Stimulated activated CD4-positive, alpha-beta T cell treated with anti-CD3 and anti-CD28 coated beads, Interleukin-4, amount 100 ng/mL, for 1 hour (primary cell): ENCODE data around the gene PRTFDC1.

Experiments
- DNase-seq: peaks from one replicate; pipeline ENCODE4 v3.0.0-alpha.2; 2020

Gene PRTFDC1

GRCh38 chr10:24871011-24871935 is 81.1 kb downstream of the PRTFDC1 start:
- no peak for DNase-seq

DNA sequence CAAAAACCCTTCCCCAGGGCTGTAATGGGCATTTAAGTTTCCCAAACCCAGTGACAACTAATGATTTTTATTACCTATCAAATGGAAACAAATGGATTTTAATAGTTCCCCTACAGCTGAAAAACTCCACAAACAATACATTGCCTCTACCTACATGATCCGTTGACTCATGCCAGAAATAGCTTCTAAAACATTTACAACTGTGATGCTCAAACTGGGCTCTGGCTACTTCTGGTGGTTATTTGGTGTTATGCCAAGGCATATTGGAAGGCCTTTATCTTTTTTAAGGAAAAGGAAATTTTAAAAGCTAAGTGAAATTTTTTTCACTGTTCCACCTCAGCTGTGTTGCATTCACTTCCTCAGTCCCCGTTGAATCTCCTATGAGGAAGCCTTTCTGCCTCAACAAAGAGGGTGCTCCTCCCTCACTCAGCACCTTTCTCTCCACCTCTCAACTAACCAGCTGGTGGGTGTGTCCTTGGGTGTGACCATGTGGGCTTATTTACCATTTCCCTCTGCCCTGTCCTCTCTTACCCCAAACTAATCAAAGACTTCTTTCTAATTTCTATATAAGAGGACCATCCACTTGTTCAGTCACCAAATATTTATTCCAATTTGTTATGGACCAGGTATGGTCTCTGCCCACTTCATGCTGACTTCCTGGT is 82.9 kb downstream of the PRTFDC1 start:
- DNase-seq: no peak

- DNase-seq: no peak
These were observed 85.5 kb downstream of the PRTFDC1 start for GRCh38 chr10:24866604-24867583.

DNA sequence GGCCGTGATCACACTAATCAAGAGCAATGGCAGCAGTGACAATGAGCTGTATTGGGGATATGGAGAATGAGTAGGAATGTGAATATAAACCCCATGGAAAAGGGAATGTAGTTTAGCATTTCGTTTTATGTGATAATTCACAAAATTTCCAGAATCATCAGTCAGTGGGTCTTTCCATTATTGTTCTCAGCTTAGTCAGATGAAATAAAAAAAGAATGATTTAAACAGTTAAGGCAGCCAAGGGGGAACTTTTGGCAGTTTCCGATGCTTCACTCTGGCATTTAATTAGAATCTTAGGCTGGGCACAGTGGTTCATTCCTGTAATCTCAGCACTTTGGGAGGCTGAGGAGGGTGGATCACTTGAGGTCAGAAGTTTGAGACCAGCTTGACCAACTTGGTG is 86.6 kb downstream of the PRTFDC1 start:
- no peak for DNase-seq

- DNase-seq: no peak
These were observed 89.8 kb downstream of the PRTFDC1 start for GRCh38 chr10:24862589-24862988.

DNA sequence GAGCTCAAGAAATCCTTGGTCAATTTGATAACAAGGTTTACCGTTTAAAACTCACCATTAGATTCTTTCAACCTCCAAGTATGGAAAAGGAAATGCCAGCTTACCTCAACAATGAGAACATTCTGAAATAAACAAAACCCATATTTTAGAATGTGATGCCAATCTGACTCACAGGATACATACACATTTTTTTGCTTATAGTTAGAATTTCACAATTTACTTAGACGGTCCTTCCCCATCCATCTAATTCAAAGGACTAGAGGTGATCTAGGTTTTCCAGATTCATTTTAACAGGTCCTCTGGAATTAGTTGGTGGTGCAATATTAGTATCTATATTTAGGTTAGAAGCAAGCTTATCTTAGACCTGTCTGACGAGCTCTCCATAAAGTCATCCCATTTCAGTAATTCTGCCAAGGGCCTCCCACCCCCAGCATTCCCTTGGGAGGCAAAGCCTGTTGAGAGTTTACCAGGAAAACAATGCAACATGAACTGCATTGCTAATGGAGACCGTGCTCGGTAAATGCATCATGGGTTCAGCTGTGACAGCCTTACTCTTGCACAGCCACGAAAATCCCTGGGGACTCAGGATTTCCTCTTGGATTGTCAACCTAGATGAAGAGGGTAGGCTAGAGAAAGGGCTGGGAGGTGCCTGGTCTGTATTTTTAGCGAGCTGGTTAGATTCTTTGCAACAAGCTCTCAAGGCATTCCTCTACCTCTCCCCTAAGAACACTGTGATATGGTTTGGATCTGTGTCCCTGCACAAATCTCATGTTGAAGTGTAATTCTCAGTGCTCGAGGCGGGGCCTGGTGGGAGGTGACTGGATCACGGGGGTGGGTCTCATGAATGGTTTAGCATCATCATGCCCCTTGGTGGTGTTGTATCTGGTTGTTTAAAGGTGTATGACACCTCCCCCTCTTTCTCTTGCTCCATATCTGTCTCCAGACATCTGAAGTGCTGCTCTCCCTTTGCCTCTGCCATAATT is 93.8 kb downstream of the PRTFDC1 start:
- DNase-seq: no peak

DNA sequence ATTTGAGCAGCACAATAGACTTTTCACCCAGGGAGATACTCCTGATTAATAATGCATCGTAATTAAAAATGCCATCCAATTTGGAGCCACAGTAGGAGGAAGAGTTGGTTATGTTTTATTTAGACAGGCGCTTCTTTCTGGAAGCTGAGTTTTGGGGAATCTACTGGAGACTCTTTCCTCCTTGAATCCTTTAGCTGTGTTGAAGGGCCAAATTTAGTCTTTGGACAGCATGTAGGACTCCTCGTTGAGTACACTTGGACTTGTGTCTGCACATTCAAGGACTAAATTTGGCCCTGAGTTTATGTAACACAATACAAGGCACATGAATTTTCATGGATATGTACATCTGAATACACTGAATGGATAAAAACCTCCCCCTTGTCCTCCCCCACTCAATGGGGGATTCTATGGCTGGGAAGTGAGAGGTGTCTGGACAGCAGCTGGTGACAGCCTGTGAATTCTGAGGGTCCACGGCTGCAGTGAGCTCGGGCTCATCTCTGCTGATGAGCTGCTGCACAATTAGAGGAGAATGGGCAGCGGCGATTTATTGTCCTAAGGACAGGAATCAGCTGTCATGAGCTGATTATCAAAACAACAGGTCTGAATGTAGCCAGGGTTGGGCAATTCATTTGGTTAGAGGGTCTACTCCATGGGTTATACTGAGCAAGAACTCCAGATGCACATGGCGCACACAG is 95.2 kb downstream of the PRTFDC1 start:
- DNase-seq: no peak

DNA sequence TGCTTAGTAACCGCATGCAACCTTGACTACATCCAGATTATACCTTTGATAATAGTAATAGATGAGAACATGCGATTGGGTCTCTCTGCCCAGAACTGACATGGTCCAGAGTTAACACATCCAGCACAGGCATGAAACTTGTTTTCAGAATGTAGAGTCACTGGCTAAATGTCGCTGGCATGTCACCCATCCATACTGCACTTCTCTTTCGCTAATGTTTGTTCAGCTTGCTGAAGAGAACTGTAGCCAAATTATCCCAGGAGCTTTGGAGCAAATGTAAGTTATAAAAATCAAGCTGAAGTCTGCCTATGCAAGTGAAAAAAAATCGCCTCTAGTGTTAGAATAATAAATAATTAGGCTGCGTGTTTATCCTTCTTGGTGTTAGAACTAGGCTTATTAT is 98.2 kb downstream of the PRTFDC1 start:
- DNase-seq: no peak

DNA sequence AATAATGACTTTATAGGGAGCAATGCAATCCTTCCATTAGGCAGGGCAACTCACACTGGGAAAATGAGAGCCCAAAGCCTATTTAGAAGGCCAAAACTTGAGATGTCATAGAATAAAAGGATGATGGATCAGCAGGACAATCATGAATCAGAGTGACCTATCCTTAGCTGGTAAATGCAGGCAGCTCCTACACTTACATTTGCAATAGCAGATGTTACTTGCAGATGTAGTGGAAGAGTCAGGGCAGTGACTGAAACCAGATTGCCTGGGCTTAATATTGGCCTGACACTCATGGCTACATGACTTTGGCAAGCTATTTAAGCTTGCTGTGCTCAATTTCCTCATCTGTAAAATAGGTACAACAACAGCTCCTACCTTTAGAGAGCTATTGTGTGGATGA is 98.7 kb downstream of the PRTFDC1 start:
- DNase-seq: no peak

- DNase-seq: no peak
These were observed 100.8 kb downstream of the PRTFDC1 start for GRCh38 chr10:24851629-24852028.

- no peak for DNase-seq
These were observed 101.6 kb downstream of the PRTFDC1 start for GRCh38 chr10:24850727-24851296.

GRCh38 chr10:24849501-24850299 is 102.7 kb downstream of the PRTFDC1 start:
- DNase-seq: no peak

DNA sequence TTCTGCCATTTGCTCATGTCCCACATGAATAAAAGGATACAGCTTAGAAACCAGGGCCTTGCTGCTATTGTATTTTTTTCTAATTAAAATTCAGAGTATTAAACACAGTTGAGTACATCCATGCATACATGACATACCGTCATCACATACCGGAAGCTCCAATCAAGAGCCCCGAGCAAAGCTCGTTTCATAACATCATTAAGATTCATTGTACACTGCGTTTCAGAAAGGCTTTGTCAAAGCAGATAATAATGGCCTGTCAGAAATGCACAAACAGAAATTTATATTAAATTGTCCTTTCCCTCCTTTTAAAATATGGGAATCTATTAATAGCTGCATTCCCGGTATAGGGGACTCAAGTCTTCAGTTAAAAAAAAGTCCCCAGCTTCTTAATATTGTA is 103.4 kb downstream of the PRTFDC1 start:
- no peak for DNase-seq

GRCh38 chr10:24848195-24848594 is 104.2 kb downstream of the PRTFDC1 start:
- DNase-seq: no peak

DNA sequence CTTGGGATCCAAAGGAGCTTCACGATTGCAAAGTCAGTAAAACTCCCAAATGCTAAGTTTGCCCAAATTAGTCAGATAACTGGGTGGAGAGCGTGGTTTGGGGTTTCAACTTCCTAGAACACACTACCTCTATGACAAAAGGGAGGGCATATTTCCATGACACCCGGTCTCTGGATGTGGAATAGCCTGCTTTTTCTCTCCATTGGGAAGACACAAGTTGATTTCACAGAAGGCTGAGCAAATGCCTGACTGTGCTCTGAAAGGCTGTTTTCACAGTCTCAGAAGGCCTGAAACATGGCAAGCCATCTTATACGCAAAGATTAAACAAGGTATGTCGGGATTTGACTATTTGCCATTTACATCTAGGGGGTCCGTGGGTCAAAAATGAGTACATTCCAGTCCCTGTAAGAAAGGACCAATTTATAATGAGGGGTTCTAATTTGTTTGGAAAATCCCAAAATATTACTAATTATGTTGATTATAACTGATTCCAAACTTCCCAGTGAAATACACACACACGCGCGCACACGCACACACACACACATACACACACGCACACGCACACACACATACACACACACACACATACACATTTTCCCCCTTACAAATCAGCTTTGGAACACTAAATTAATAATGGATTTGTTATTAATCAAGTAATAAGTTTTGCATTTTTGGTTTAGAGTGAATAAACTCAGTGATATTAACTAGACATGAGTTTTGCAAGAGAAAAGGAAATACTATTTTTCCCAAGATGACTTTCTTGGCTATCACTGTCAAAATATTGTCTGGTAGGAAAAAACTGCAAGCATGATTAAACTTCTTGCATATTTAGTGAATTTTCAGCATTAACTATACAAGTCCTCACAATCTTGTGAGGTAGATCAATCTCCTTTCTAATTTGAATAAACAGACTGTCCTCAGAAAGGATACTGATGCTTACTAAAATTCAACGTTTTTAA is 105.0 kb downstream of the PRTFDC1 start:
- DNase-seq: no peak

DNA sequence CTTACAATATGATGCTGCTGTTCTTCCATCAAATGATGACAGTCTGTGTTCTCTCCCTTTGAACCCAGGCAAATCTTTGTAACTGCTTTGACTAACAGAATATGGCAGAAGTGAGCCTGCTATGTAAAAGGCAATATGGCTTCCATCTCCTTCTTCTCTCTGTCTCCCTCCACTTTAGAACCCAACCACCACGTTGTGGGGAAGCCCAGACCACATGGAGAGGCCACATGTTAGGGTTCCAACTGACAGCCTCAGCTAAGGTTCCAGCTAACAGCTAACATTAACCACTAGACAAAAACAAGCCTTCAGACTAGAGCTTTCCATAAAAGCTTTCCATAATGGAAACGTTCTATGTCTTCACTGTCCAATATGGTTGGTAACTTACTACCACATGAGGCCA is 107.7 kb downstream of the PRTFDC1 start:
- no peak for DNase-seq

GRCh38 chr10:24843256-24843655 is 109.2 kb downstream of the PRTFDC1 start:
- DNase-seq: no peak

DNA sequence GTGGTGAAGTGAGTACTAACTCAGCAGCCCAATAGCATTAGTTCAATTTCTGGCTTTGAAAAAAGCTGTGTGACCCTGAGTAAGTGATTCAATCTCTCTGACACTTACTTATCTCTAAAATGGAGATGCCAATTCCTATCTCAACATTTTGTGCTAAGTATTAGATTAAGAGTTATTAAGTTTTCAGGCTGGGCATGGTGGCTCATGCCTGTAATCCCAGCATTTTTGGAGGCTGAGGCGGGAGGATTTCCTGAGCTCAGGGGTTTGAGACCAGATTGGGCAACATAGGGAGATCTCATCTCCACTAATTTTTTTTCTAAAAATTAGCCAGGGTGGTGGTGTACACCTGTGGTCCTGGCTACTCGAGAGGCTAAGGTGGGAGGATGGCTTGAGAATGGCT is 109.5 kb downstream of the PRTFDC1 start:
- DNase-seq: no peak

GRCh38 chr10:24841530-24841929 is 110.9 kb downstream of the PRTFDC1 start:
- no peak for DNase-seq
